ENCODE results near the gene TP53I11. TPM values are rescaled to one million over a fixed set of nuclear protein-coding genes. Genes with fewer than 3 reads are reported as not detected.

TP53I11 gene
- total RNA-seq, 1 experiment from 2014 or later: 94.2 TPM

GRCh38 chr11:44885065-44885810 lies 65.4 kb downstream of the TP53I11 start:
- H2AFZ ChIP-seq (ENCODE audit: low read length): no peak overlapping the region
- no peaks in the 10 kb centered on the region for H3K79me1 ChIP-seq (ENCODE audit: insufficient read depth, low read depth, low read length, poor library complexity, severe bottlenecking)
- WGBS (ENCODE audit: extremely low coverage, insufficient read length, low lambda C conversion rate): no CpG with 5 or more reads among the region's 12 CpGs
- H2BK20ac ChIP-seq (ENCODE audit: low read depth, low read length, poor library complexity, severe bottlenecking): no peak overlapping the region
- no peak overlapping the region for H2BK15ac ChIP-seq (ENCODE audit: low read depth, low read length)
- H3K27ac ChIP-seq (ENCODE audit: insufficient read length, low read depth, low read length): no peak overlapping the region
- H3K36me3 Mint-ChIP-seq (ENCODE audit: insufficient read depth in 1 of 3, low read depth in 3 of 3): no peaks in the 10 kb centered on the region; a peak in 2 of 7 replicates
- no peaks in the 10 kb centered on the region for H3K9me3 ChIP-seq (ENCODE audit: control insufficient read depth, low read depth, low read length)
- H3K79me2 ChIP-seq (ENCODE audit: insufficient read depth, low read length): no peaks in the 10 kb centered on the region
- H3K4me1 ChIP-seq (ENCODE audit: insufficient read depth, low read length): peaks cover 3% of the 10 kb centered on the region; the same call in 1 of the 2 replicates
- no peak overlapping the region for H3K23ac ChIP-seq (ENCODE audit: insufficient read length, low read depth, low read length)
- H3K4me1 Mint-ChIP-seq: peaks cover 25 to 45% of the 10 kb centered on the region in 2 experiments
- H2BK5ac ChIP-seq (ENCODE audit: insufficient read length, low read length): no peak overlapping the region
- peaks cover 13% of the 10 kb centered on the region for H3K27me3 Mint-ChIP-seq (ENCODE audit: low read depth)
- no peak overlapping the region for H2BK12ac ChIP-seq (ENCODE audit: insufficient read length, low read depth, low read length)
- no peak overlapping the region for H3K18ac ChIP-seq (ENCODE audit: insufficient read length, low read depth, low read length)
- no peak overlapping the region for H3K4me2 ChIP-seq (ENCODE audit: insufficient read depth, insufficient read length, low read length)
- no peak overlapping the region for H4K91ac ChIP-seq (ENCODE audit: insufficient read length, low read depth, low read length)
- no peak overlapping the region for H3K14ac ChIP-seq (ENCODE audit: insufficient read depth, low read length)
- no peak overlapping the region for H3K4ac ChIP-seq (ENCODE audit: low read depth, low read length)
- no peak overlapping the region for H2AK5ac ChIP-seq (ENCODE audit: insufficient read length, low read length)
- no peak overlapping the region for H2BK120ac ChIP-seq (ENCODE audit: low read depth, low read length, poor library complexity, severe bottlenecking)
- DNase-seq: no peak
- H3K56ac ChIP-seq (ENCODE audit: insufficient read length, low read depth, low read length): no peak overlapping the region
- no peaks in the 10 kb centered on the region for H4K20me1 ChIP-seq (ENCODE audit: control insufficient read depth, insufficient read depth, insufficient read length)
- H3K27ac Mint-ChIP-seq: 0 out of 7 replicates have a peak overlapping the region, but pooled peaks of 1 of the 3 experiments have one; percentile 3
- no peaks in the 10 kb centered on the region for H3K23me2 ChIP-seq (ENCODE audit: insufficient read length, low read depth, low read length, poor library complexity, severe bottlenecking)
- no peaks in the 10 kb centered on the region for H3K9me3 Mint-ChIP-seq
- no peak for TF ChIP-seq CTCF (conservative IDR thresholded peaks at IDR 0.05)
- no peak overlapping the region for H3T11ph ChIP-seq (ENCODE audit: low read length)
- no peak overlapping the region for H3K4me3 Mint-ChIP-seq
- no peak overlapping the region for H4K5ac ChIP-seq (ENCODE audit: insufficient read length, low read depth, low read length)
- no peak overlapping the region for H3K9ac ChIP-seq (ENCODE audit: extremely low read depth, insufficient read length, low read length)
- H4K8ac ChIP-seq (replicated peaks; ENCODE audit: insufficient read length, low read depth, low read length): no peak overlapping the region
- H3K27me3 ChIP-seq (ENCODE audit: insufficient read depth, low read length): no peaks in the 10 kb centered on the region; the same call in 1 of the 2 replicates
